Hepatic stellate cell (primary cell): Measurements from ENCODE around the gene CUL3.

Experiments used
- DNase-seq: peaks from one replicate; pipeline ENCODE4 v3.0.0; 2011; ENCODE audit warnings: low spot score

The CUL3 gene

DNA sequence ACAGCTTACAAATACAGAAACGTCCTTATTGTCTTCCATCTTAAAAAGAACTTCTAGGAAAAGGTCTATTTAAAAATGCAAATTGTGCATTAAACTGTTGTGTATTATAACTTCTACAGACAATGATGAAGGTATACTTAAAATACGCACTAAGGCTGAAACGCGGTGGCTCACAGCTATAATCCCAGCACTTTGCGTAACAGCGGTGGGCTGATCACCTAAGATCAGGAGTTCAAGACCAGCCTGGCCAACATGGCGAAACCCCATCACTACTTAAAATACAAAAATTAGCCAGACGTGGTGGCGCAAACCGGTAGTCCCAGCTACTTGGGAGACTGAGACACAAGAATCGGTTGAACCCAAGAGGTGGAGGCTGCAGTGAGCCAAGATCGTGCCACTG, 4.9 kb downstream of the CUL3 start:
- no peak for DNase-seq

DNA sequence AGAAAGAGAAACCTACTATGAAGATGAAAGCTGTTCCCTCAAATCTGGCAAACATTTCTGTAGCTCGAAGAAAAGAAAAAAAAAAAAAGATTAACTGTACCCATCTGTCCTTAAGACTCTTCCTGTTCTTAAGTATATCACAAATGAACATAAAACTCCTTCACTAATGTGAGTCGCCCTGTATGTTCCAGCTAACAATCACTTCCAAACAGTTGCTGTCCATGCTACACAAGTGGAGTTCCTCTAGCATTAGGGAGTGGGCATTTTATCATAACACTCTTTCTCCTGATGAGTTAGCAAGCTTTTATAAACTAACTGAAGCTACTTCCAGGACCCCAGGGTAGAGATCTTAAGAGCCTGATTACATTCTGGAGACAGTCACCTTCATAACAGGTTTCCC, 5.8 kb downstream of the CUL3 start:
- DNase-seq, result no peak

DNA sequence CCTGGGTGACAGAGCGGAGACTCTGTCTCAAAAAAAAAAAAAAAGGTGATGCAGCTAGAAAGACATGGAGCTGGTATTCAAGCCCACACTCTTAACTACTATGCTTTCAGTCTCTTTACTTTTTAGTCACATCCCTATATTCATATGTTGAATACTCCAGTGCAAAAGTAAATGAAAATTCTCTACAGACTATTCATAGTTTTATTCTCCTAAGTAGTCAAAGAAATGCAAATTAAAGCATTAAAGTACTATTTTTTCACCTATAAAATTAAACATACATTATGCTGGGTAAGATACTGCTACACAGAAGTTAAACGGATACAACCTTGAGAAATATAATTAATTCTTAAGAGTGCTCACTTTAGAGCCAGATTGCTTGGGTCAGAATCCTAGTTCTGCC, 7.6 kb downstream of the CUL3 start:
- no peak for DNase-seq

DNA sequence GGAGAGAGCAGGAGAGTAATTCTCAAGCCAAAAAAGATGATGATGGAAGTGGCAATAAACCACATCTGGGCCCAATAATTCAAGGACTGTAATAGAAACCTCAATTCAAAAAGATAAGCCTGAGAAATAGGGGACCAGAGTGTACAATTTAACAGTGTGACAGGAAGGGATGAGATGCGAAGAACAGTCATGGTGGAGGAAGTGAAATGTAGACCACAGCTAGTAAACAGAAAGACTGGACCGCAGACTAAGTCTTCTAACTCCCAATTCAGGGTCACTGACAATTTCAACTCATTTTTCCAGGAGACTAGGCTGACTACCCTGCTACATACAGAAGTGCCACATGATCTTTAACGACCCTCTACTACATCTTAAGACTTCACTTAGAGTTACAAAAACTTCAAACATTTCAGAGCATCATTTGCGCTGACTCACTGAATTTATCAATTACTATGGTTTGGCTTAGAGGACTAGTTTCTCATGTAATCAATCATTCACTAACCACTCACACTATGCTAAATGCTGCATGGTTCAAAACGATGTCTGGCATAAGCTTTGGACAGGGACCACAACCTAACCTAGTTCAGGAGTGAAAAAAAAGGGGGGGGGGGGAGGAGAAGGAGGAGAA, 9.0 kb downstream of the CUL3 start:
- no peak for DNase-seq

DNA sequence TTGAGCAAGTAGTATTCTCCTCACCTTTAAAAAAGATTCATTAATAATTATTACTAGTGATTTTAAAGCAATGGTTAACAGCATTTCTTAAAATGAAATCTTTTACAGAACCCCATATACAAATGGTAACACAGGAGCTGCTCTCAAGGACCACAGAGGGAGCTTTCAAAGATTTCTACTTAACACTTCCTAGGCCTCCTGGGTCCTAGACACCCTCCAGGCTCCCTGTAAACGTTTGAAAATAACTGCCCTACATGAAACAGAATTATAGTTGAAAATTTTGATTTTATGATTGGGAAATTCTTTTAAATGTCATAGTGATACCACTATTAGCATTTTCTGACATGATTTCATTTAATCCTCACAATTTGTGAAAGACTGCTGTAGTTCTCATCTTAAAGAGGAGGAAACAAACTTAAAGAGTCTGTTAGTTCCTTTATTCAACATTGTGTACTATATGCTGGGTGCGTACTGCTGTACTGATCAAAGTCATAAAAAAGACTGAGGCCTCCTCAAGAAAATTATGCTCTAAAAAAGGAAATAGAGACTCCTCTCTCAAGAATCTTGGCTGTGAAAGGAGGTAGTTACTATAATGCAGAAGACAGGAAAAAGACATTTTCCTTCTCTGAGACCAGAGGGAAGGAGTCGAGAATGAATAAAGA, 10.6 kb downstream of the CUL3 start:
- DNase-seq, result no peak

DNA sequence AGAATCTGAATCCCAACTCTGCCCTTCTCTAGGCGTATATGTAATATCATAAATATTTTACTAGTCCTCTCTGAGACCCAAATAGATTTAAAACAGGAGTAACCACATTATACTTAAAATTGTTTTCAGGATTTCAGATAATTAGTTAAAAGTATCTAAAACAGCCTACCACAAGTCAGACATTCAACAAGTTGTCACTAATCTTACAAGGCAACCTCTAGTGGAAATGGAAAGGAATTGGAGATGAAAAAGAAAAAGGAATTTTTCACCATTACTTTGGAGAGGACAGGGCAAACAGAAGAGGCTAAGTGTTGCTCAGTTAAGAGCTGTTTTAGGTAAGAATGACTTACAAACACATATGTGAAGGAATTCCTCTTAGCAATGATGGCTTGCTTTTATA, 11.4 kb downstream of the CUL3 start:
- DNase-seq, result no peak

DNA sequence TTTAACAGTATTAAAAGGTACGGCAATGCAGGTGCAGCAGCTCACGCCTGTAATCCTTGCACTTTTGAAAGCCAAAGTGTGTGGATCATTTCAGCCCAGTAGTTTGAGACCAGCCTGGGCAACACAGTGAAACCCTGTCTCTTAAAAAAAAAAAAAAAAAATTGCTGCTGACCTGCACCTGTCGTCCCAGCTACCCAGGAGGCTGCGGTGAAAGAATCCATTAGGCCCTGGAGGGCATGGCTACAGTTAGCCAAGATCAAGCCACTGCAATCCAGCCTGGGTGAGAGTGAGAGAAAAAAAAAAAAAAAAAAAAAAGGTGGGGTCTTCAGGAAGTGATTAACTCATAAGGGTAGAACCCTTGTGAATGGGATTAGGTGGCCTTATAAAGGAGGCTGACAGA, 12.8 kb downstream of the CUL3 start:
- no peak for DNase-seq

DNA sequence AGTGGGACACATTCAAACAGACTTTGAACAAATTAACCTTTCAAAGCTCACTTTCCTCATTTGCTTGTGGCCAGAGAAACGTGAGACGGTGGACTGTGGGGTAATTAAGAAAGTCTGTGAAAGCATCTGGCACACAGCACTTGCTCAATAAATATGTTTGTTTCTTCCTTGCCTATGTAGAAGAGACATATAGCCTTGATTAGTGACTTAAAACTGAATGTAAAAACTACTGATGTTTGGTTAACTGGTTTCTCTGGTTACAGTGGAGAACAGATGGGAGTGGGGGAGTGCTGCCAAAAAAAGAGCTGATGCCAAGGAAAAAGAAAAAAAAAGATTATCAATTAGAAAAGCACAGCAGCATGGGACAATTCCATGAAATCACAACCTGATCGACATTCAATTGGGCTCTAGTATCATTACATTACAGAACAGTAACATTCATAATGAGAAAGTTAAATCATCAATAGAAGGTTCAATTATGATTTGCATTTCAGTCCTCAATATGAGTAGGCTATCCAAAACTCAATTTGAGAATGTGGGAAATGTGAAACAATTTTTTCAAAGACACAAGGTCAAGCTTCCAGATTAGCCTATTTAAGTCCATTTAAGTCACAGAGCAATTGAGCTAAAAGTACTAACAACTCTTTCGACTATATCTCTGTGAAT, 14.7 kb downstream of the CUL3 start:
- no peak for DNase-seq

DNA sequence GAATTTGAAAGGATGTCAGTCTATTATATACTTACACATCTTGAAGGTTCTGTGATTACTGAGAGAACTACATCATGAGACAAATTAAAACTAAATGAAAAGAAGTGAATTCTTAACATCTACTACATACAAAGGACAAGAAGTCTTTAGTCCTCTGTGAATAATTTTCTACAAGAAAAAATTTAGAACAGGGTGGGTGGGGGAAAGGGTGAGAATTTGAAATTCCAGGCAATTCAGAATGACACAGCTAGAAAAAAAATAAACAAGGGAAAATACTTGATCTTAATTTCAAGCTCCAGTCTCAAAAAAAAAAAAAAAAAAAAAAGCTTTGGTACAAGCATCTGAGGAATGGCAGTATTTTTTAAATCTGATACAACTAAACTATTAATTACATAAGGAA, 15.5 kb downstream of the CUL3 start:
- no peak for DNase-seq

DNA sequence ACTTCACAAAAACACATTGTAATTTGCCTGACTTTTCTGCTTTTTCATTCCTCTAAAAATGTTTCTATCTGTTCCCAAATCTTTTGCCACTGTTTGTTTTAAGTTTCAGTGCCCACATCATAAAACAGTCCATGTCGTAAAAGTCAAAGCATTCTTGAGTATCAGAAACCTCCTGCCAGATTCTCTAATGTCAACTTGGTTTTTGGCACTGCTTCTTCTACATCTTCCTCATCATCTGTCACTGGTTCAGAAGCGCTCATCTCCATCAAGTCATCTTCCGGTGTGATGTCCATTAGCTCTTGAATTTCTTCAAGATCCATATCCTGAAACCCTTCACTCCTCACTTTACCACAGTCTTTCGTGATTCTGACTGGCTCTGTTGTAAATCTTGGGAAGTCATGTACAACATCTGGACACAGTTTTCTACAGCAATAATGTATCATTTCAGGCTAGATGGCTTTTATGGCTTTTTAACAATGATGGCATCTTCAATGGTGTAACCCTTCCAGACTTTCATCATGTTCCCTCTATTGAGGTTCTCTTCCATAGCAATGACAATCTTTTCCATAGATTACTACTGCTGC, 19.6 kb downstream of the CUL3 start:
- DNase-seq, result no peak

DNA sequence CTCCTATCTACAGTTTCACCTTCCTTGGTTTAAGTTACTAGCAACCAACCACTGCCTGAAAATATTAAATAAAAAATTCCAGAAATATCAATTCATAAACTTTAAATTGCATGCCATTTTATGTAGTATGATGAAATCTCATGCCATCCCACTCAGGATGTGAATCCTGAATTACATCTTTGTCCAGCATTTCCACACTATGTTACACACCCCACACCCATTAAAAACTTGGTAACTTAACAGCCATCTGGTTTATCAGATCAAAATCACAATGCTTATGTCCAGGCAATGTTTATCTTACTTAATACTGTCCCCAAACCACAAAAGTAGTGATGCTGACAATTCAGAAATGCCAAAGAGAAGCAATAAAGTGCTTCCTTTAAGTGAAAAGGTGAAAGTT, 21.6 kb downstream of the CUL3 start:
- no peak for DNase-seq

DNA sequence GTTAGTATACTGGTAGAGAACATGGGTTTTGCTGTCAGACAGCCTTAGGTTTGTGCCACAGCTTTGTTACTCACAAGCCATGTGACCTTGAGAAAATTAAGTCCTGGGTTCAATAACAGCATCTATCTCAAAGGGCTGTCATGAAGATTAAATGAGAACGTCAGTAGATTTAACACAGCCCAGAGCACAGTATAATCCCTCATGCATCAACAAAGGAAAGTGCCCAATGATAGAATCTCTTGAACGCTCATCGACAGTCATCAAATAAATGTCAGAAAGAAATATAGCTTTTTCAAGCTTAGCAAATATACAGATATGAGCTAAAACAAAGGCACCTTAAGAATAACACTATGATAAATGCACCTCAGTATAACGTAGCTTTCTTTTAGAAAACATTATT, 22.3 kb downstream of the CUL3 start:
- no peak for DNase-seq

DNA sequence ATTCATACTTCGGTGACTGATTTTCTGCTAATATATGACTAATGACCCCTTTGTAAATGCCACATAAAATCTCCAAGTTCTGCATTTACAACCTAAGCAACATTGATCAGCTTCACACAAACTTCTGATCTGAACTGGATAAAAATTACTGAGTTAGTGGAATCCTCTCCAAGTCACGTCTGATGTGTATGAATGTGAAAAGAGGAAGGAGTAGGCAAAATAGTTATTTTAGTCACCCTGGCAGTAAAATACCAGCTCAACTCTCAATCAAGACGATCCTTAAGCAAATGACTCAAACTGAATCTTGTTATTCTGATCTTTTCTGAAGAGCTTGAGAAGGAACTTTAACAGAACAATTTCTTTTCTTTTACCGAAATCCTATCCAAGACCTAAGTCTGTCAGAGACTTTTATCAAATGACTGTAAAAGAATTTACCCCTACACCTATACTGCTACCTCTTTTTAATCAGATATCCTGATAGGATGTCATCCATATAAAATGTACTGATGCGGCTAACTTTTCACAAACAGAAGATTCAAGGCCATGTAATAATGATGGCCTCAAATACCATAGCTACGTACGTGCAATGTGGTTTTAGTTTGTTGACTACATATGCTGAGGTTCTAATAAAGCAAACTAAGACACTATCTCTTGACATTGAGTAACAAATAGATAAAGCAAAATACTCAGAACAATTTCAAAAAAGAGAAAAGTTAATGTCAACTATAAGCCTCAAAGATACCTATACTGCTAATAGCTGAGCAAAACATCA, 23.7 kb downstream of the CUL3 start:
- DNase-seq, result no peak

DNA sequence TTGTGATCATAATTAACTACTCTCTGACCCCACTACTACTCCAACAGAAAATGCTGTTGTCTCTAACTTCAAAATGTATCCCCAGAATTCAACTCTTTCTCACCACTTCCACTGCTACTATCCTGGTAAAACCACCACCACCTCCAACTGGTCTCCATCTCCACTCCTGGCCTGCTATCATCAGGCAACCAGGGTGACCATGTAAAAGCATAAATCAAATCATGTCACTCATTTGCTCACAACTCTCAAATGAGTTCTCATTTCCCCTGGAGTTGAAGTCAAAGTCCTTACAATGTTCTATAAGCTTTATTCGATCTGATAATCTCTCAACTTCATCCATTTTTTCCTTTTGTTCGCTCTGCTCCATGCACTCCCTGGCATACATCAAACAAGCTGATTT, 24.6 kb downstream of the CUL3 start:
- no peak for DNase-seq

DNA sequence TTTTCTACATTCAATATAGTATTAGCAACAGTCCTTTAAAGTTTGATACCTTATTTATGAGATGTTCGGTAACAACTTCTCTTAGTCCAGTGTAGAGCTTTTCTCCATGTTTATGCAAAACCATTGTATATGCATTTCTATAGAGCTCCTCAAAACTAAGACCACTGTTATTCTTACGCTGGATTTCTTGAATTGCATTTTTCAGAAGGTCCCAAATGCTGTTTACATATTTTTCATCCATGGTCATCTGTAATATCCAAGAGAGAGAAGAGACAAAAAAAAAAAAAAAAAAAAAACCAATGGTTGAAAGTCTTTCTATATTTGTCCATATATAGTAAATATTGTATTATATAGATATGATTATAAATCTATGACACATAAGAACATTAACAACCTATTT, 27.6 kb downstream of the CUL3 start:
- DNase-seq, result no peak

DNA sequence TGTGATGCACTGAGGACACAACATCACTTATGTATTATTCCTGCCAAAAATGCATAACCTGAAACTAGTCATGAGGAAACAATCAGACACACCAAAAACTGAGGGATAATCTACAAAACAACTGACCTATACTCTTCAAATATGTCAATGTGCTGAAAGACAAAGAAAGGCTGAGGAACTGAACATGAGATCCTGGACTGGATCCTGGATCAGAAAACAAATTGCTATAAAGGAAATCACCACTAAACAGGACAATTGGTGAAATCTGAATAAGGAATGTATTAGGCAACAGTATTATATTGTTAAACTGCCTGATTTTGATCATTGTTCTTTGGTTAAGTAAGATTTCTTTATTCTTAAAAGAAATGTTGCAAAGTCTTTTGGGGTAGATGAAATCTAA, 28.8 kb downstream of the CUL3 start:
- no peak for DNase-seq

DNA sequence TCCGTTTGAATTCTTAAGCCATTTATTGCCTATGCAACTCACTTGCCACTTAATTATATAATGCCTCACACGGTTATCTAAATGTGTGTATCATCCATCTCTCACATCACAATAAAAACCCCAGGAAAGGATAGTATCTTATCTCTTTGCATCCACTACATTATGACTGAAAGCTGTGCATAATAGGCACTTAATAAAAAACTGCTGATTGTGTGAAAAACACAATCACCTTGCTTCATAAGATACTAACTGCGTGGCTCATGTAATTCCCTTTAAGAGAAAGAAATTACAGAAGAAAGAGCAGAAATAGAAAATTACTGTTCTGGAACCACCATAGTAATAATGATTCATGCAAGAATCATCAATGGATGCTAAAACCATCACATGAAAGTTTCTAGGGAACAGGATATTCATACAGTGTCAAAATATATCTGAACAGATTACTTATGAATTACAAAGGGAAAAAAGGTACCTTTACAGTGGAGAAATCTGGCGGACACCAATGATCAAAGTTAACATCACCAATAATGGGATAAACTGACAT, 29.3 kb downstream of the CUL3 start:
- no peak for DNase-seq

DNA sequence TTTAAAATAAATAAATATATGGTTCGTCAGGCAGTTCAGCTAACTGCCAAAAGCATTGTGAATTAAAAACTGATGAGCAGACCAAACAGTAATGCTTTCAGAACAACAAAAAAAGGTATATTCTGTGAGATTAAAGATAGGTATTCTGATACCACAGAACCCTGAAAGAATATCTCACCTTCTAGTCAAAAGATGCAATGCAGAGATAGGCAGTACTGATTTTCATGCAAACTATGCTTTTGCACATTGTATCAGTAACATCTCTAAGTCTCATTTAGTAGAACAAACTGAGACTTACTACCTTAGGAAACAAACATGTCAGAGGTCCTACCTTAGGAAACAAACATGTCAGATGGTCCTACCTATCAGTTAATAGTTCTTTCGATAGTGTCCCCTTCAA, 32.4 kb downstream of the CUL3 start:
- no peak for DNase-seq

DNA sequence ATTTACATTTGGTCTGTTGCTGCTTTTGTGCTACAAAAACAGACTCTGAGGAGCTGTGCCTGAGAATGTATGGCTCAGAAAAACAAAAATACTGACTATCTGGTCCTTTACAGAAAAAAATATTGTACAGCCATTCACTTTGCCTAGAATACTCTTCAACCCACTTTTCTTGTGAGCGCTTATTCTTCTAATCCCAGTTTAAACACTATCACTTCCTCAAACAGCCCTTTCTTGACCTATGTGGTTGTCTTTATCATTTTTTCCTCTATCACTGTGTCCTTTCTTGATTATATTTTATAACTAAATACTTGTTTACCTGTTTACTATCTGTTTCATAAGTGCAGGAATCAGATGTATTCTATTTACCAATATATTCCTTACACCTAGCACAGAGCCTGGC, 33.5 kb downstream of the CUL3 start:
- DNase-seq, result no peak

DNA sequence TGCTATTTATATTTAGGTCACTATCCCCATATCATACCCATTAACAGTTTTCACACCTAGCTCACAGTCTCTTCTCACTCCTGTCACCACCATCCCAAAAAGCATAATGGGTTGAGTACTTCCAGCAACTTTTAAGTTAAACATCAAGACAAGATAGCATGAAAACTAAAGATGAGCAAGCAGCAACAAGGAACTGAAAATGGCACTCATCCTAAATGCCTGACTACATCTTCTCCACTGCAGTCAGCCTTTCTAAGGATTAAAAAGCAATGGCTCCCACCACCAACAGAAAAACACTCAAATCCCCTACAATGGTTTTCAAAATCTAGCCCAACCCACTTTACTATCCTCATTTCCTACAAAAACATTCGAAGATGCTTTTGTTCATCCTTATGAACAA, 38.2 kb downstream of the CUL3 start:
- DNase-seq, result no peak

DNA sequence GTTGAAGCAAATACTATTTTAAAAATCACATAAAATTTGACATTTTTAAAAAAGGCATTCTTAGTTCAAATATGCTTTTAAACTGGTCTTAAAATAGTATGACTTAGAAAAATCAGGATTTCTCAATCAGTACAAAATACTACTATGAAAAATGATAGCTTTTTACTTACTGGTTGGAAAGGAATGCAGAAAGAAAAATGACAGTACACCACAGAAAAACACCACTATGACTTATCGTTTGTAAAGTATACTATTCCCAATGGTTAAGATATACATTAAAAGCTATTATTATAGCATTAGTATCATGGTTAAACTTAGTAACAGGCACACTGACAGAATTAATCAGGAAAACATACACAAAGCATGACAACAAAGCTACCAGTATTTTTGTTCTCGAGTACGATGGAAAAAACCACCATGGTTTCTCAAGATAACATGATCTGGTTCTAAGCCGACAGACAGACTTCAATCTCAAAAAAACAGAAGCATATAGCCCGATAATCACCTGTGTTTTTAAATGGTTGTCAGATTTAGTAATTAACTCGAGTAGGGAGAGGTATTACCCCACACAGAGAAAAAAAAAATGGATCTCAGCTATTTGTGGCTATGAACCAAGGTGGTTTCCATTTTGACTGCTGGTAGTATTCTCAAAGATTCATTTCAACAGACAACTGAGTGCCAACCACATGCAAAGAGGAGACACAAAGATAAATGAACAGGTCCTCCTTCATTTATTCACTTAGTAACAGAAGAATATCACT, 39.1 kb downstream of the CUL3 start:
- peak; percentile 26 for DNase-seq

DNA sequence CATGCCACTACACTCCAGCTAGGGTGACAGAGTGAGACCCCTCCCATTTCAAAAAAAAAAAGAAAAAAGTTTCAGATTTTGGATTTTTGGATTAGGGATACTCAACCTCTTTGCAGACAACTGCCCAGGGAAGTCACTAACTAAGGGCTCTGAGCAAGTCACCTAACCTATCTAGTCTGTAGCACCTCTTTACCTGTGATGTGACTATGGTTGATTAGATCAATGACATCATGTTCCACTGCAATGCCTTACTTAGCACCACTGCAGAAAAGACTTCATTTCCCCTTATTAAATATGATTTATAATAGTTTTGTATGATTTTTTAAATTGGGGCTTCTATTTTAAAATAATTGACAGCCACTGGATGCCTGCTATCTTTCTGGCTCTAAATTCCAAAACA, 41.2 kb downstream of the CUL3 start:
- DNase-seq, result no peak
